HFFc6 (cell line): ENCODE results near the gene CEP152. TPM values are rescaled to one million over a fixed set of nuclear protein-coding genes. Genes with fewer than 3 reads are reported as not detected.

Source experiments
- DNase-seq: peaks from one replicate; pipeline ENCODE4 v3.0.0-alpha.2; 2018
- H3K27ac Mint-ChIP-seq: 2 replicates; pipeline ENCODE4 v1.8.0; 2020; ENCODE audit warnings: mild to moderate bottlenecking, mixed read lengths
- H3K27me3 Mint-ChIP-seq: 2 replicates; pipeline ENCODE4 v1.8.0; 2021; ENCODE audit warnings: mild to moderate bottlenecking, moderate library complexity, mixed read lengths; ENCODE audit not compliant: insufficient read depth
- H3K36me3 Mint-ChIP-seq: 2 replicates; pipeline ENCODE4 v1.8.0; 2021; ENCODE audit warnings: low read depth, mixed read lengths
- H3K4me1 Mint-ChIP-seq: 2 replicates; pipeline ENCODE4 v1.8.0; 2020; ENCODE audit warnings: low read depth, mixed read lengths
- H3K4me3 Mint-ChIP-seq: 2 replicates; pipeline ENCODE4 v1.8.0; 2020; ENCODE audit warnings: mild to moderate bottlenecking, moderate library complexity, mixed read lengths
- H3K9me3 Mint-ChIP-seq: 2 replicates; pipeline ENCODE4 v1.8.0; 2020; ENCODE audit warnings: mild to moderate bottlenecking, mixed read lengths
- total RNA-seq, 6 experiments: library from RNA; stranded (reverse); fragmentation: NEBNext Ultra II Directional; extraction: Animal tissue kit (Norgen Biotek cat#: 25700); gene quantifications; 2 replicates in 1 of 6; 3 replicates in 5 of 6; pipeline ENCODE4 v1.2.3, GENCODE V29; 2021
- TF ChIP-seq, protein P1 (sequence below): fragments of 200-600 bp; sonication (generic); IDR thresholded peaks from 2 replicates; pipeline ENCODE4 v1.5.0; 2021; ENCODE audit warnings: antibody characterized with exemption, mild to moderate bottlenecking

CEP152 gene
- total RNA-seq, 6 experiments from 2014 or later: 3.4 to 7.5 (median 6.5) TPM

- Mint-ChIP-seq H3K27ac (no peak overlapping the region), H3K36me3 (peaks cover 11% of the 10 kb centered on the region; the same call in 1 of the 2 replicates), H3K4me1 (peaks cover 70% of the 10 kb centered on the region), H3K27me3 (no peaks in the 10 kb centered on the region), H3K9me3 (no peaks in the 10 kb centered on the region), H3K4me3 (no peak overlapping the region)
- DNase-seq: no peak
- TF ChIP-seq, protein P1, sequence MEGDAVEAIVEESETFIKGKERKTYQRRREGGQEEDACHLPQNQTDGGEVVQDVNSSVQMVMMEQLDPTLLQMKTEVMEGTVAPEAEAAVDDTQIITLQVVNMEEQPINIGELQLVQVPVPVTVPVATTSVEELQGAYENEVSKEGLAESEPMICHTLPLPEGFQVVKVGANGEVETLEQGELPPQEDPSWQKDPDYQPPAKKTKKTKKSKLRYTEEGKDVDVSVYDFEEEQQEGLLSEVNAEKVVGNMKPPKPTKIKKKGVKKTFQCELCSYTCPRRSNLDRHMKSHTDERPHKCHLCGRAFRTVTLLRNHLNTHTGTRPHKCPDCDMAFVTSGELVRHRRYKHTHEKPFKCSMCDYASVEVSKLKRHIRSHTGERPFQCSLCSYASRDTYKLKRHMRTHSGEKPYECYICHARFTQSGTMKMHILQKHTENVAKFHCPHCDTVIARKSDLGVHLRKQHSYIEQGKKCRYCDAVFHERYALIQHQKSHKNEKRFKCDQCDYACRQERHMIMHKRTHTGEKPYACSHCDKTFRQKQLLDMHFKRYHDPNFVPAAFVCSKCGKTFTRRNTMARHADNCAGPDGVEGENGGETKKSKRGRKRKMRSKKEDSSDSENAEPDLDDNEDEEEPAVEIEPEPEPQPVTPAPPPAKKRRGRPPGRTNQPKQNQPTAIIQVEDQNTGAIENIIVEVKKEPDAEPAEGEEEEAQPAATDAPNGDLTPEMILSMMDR: no peak
These were observed 5.3 kb downstream of the CEP152 start for GRCh38 chr15:48805591-48805990.

- H3K27me3 Mint-ChIP-seq: no peaks in the 10 kb centered on the region
- H3K4me1 Mint-ChIP-seq: peaks cover 72% of the 10 kb centered on the region
- peak overlapping the region; percentile 18; the same call in 1 of the 2 replicates for H3K27ac Mint-ChIP-seq
- H3K36me3 Mint-ChIP-seq: peaks cover 11% of the 10 kb centered on the region; the same call in 1 of the 2 replicates
- no peak overlapping the region for H3K4me3 Mint-ChIP-seq
- TF ChIP-seq, protein P1: no peak
- no peaks in the 10 kb centered on the region for H3K9me3 Mint-ChIP-seq
- DNase-seq: no peak
These were observed 7.0 kb downstream of the CEP152 start for GRCh38 chr15:48803877-48804276.

GRCh38 chr15:48802867-48803266 lies 8.0 kb downstream of the CEP152 start:
- Mint-ChIP-seq H3K4me3 (no peak overlapping the region), H3K36me3 (peaks cover 11% of the 10 kb centered on the region; the same call in 1 of the 2 replicates), H3K27ac (peak overlapping the region; percentile 18; the same call in 1 of the 2 replicates), H3K9me3 (no peaks in the 10 kb centered on the region), H3K27me3 (no peaks in the 10 kb centered on the region), H3K4me1 (peaks cover 77% of the 10 kb centered on the region)
- peak; percentile 92 for DNase-seq
- TF ChIP-seq, protein P1: no peak

DNA sequence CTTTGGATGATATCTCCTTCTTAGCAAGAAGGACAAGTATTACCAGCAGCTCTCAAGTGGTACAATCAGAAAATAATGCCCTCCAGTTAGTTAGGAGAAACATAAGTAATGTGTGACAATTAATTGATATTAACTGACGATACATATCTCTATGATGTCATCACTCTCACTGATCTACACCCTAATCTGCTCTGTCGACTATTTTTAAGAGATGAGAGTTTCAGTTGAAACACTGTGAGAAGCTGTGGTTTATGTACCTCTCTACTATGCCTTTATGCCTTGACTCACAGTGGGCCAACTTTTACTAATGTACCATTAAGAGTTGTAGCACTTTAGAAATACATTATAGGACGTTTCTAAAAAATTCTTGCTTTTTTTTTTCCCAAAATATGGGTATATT lies 8.6 kb downstream of the CEP152 start:
- Mint-ChIP-seq H3K27ac (peak overlapping the region; percentile 17; the same call in 1 of the 2 replicates), H3K36me3 (peaks cover 11% of the 10 kb centered on the region; the same call in 1 of the 2 replicates), H3K4me1 (peaks cover 83% of the 10 kb centered on the region), H3K27me3 (no peaks in the 10 kb centered on the region), H3K9me3 (no peaks in the 10 kb centered on the region), H3K4me3 (no peak overlapping the region)
- DNase-seq: no peak
- TF ChIP-seq, protein P1: no peak

- no peaks in the 10 kb centered on the region for H3K27me3 Mint-ChIP-seq
- TF ChIP-seq, protein P1: peak; percentile 82
- peaks cover 82% of the 10 kb centered on the region for H3K4me1 Mint-ChIP-seq
- no peaks in the 10 kb centered on the region for H3K9me3 Mint-ChIP-seq
- peak overlapping the region; percentile 44; the same call in 1 of the 2 replicates for H3K27ac Mint-ChIP-seq
- peaks cover 11% of the 10 kb centered on the region; the same call in 1 of the 2 replicates for H3K36me3 Mint-ChIP-seq
- no peak overlapping the region for H3K4me3 Mint-ChIP-seq
- DNase-seq: peak; percentile 24
These were observed 9.9 kb downstream of the CEP152 start for GRCh38 chr15:48800811-48801455.
